GM23338 (cell line): Measurements from ENCODE around the gene NCOA1. TPM values are rescaled to one million over a fixed set of nuclear protein-coding genes. Genes with fewer than 3 reads are reported as not detected.

Source experiments
- ATAC-seq: fragments of 200-7000 bp; cut with Tn5 transposase; 3 replicates; pipeline ENCODE4 v1.9.1; 2020
- DNase-seq: peaks from one replicate; pipeline ENCODE4 v3.0.0-alpha.2; 2015; ENCODE audit warnings: low spot score
- H2AFZ ChIP-seq: fragments of 200-600 bp; sonication (generic); 2 replicates; pipeline ENCODE4 v1.8.0; 2016; ENCODE audit warnings: antibody characterized with exemption, mild to moderate bottlenecking, moderate library complexity
- H3F3A ChIP-seq: fragments of 200-600 bp; sonication (generic); replicated peaks from 2 replicates; pipeline ENCODE4 v1.8.0; 2017; ENCODE audit warnings: antibody characterized with exemption, mixed run types, low read depth
- H3K27ac ChIP-seq: fragments of 200-600 bp; sonication (generic); 2 replicates; pipeline ENCODE4 v1.6.1; 2016; ENCODE audit warnings: low read depth
- H3K27me3 ChIP-seq: fragments of 200-600 bp; sonication (generic); 2 replicates; pipeline ENCODE4 v1.8.0; 2016; ENCODE audit warnings: mild to moderate bottlenecking, mixed run types, moderate library complexity; ENCODE audit not compliant: insufficient read depth
- H3K36me3 ChIP-seq: fragments of 200-600 bp; sonication (generic); 2 replicates; pipeline ENCODE4 v1.8.0; 2016; ENCODE audit warnings: mild to moderate bottlenecking; ENCODE audit not compliant: insufficient read depth
- H3K4me1 ChIP-seq: fragments of 200-600 bp; sonication (generic); 2 replicates; pipeline ENCODE4 v1.8.0; 2016; ENCODE audit warnings: mild to moderate bottlenecking, moderate library complexity; ENCODE audit not compliant: insufficient read depth
- H3K4me2 ChIP-seq: fragments of 200-600 bp; sonication (generic); 2 replicates; pipeline ENCODE4 v1.7.1; 2017; ENCODE audit warnings: mixed run types
- H3K4me3 ChIP-seq: fragments of 200-600 bp; sonication (generic); 2 replicates; pipeline ENCODE4 v1.6.1; 2016; ENCODE audit warnings: mixed run types
- H3K79me2 ChIP-seq: fragments of 200-600 bp; sonication (generic); replicated peaks from 2 replicates; pipeline ENCODE4 v1.8.0; 2017; ENCODE audit warnings: mild to moderate bottlenecking; ENCODE audit not compliant: insufficient read depth
- H3K9me2 ChIP-seq: fragments of 200-600 bp; sonication (generic); 2 replicates; pipeline ENCODE4 v1.8.0; 2017; ENCODE audit not compliant: insufficient read depth
- H4K20me1 ChIP-seq: fragments of 200-600 bp; sonication (generic); replicated peaks from 2 replicates; pipeline ENCODE4 v1.8.0; 2017; ENCODE audit warnings: mild to moderate bottlenecking; ENCODE audit not compliant: insufficient read depth
- H3K27ac Mint-ChIP-seq: 2 replicates; pipeline ENCODE4 v1.8.0; 2020; ENCODE audit warnings: inconsistent platforms, mild to moderate bottlenecking, moderate library complexity, mixed read lengths
- H3K27me3 Mint-ChIP-seq: 3 replicates; pipeline ENCODE4 v1.8.0; 2022; ENCODE audit warnings: low read depth, mild to moderate bottlenecking, moderate library complexity, mixed read lengths, inconsistent platforms; ENCODE audit not compliant: insufficient read depth, poor library complexity
- H3K36me3 Mint-ChIP-seq: 3 replicates; pipeline ENCODE4 v1.8.0; 2021; ENCODE audit warnings: low read depth, mild to moderate bottlenecking, inconsistent platforms, moderate library complexity, mixed read lengths
- H3K4me1 Mint-ChIP-seq: 3 replicates; pipeline ENCODE4 v1.8.0; 2020; ENCODE audit warnings: mild to moderate bottlenecking, inconsistent platforms, mixed read lengths
- H3K4me3 Mint-ChIP-seq: 3 replicates; pipeline ENCODE4 v1.8.0; 2021; ENCODE audit warnings: moderate library complexity, mild to moderate bottlenecking, inconsistent platforms, mixed read lengths
- H3K9me3 Mint-ChIP-seq: 3 replicates; pipeline ENCODE4 v1.8.0; 2020; ENCODE audit warnings: moderate library complexity, mild to moderate bottlenecking, inconsistent platforms, mixed read lengths
- CREB1 ChIP-seq: fragments of 250-450 bp; sonication (Bioruptor Pico); IDR thresholded peaks from 2 replicates; pipeline ENCODE4 v1.5.0; 2020; ENCODE audit warnings: low read depth, mild to moderate bottlenecking, moderate library complexity
- CTCF ChIP-seq, 2 experiments: fragments of 200-600 bp in 1 of 2; sonication (generic) in 1 of 2; conservative IDR thresholded peaks; 2 replicates each; pipeline versions ENCODE4 v1.5.1 to v1.6.1; 2016 to 2017; ENCODE audit warnings: antibody characterized with exemption in 2 of 2, low read depth in 2 of 2, mild to moderate bottlenecking in 2 of 2, moderate library complexity in 1 of 2
- ETS1 ChIP-seq: IDR thresholded peaks from 2 replicates; pipeline ENCODE4 v1.6.1; 2016; ENCODE audit warnings: antibody characterized with exemption
- EZH2 ChIP-seq: fragments of 200-600 bp; sonication (generic); IDR thresholded peaks from one replicate; pipeline ENCODE4 v1.8.0; 2017; ENCODE audit warnings: antibody characterized with exemption, mild to moderate bottlenecking, low read depth; ENCODE audit not compliant: unreplicated experiment
- EZH2phosphoT487 ChIP-seq: fragments of 200-600 bp; sonication (generic); IDR thresholded peaks from one replicate; pipeline ENCODE4 v1.8.1; 2018; ENCODE audit warnings: antibody characterized with exemption; ENCODE audit not compliant: unreplicated experiment
- JUNB ChIP-seq: IDR thresholded peaks from one replicate; pipeline ENCODE4 v1.6.1; 2016; ENCODE audit warnings: antibody characterized with exemption; ENCODE audit not compliant: unreplicated experiment
- NANOG ChIP-seq: IDR thresholded peaks from 2 replicates; pipeline ENCODE4 v1.6.1; 2016; ENCODE audit warnings: antibody characterized with exemption, borderline replicate concordance
- POLR2AphosphoS5 ChIP-seq: IDR thresholded peaks from 2 replicates; pipeline ENCODE4 v1.6.1; 2016; ENCODE audit warnings: antibody characterized with exemption, low read depth
- REST ChIP-seq: IDR thresholded peaks from one replicate; pipeline ENCODE4 v1.6.1; 2018; ENCODE audit warnings: antibody characterized with exemption; ENCODE audit not compliant: unreplicated experiment
- STAT1 ChIP-seq: IDR thresholded peaks from one replicate; pipeline ENCODE4 v1.6.1; 2016; ENCODE audit warnings: antibody characterized with exemption; ENCODE audit not compliant: unreplicated experiment
- ZNF114 ChIP-seq: fragments of 250-450 bp; sonication (Bioruptor Pico); IDR thresholded peaks from 2 replicates; pipeline ENCODE4 v1.5.0; 2020; ENCODE audit warnings: mild to moderate bottlenecking, moderate library complexity
- ZNF331 ChIP-seq: fragments of 250-450 bp; sonication (Bioruptor Pico); IDR thresholded peaks from 2 replicates; pipeline ENCODE4 v1.5.0; 2020; ENCODE audit warnings: low read depth, mild to moderate bottlenecking, moderate library complexity
- ZNF462 ChIP-seq: fragments of 250-450 bp; sonication (Bioruptor Pico); IDR thresholded peaks from 2 replicates; pipeline ENCODE4 v1.5.0; 2020; ENCODE audit warnings: mild to moderate bottlenecking, moderate library complexity
- polyA plus RNA-seq: library from polyadenylated mRNA; unstranded; fragments of >200 nt; fragmentation: Nextera tagmentation; extraction: Ambion mirVana; gene quantifications from 2 replicates; pipeline ENCODE4 v1.2.1, GENCODE V29; 2016
- total RNA-seq: library from RNA; depleted of rRNA; stranded (reverse); fragments of >200 nt; shearing (Covaris generic); gene quantifications from 2 replicates; pipeline ENCODE4 v1.2.3, GENCODE V29; 2014

Gene NCOA1
- total and polyA plus RNA-seq, 2 experiments from 2014 or later, result 7.1 to 15.1 TPM

- peaks cover 12% of the 10 kb centered on the region for H3K4me1 ChIP-seq
- H3K27ac ChIP-seq, result no peak overlapping the region
- TF ChIP-seq CREB1 (CRISPR knock-in tag) (no peak), ZNF331 (CRISPR knock-in tag) (no peak), ZNF114 (no peak), ETS1 (no peak), REST (no peak), JUNB (no peak), EZH2 (no peak), EZH2phosphoT487 (no peak), POLR2AphosphoS5 (no peak), CTCF (conservative IDR thresholded peaks at IDR 0.05; ENCODE audit: low read depth in 2 of 2) (no peak), STAT1 (no peak), NANOG (no peak), ZNF462 (CRISPR knock-in tag) (no peak)
- H3K27me3 ChIP-seq, result no peaks in the 10 kb centered on the region
- H3K79me2 ChIP-seq, result no peaks in the 10 kb centered on the region
- ATAC-seq (no peak), DNase-seq (no peak)
- H3K4me2 ChIP-seq, result no peak overlapping the region
- no peaks in the 10 kb centered on the region for H3F3A ChIP-seq
- H3K36me3 Mint-ChIP-seq, result no peaks in the 10 kb centered on the region
- no peaks in the 10 kb centered on the region for H3K9me3 Mint-ChIP-seq
- H3K27me3 Mint-ChIP-seq, result no peaks in the 10 kb centered on the region
- peaks cover 13% of the 10 kb centered on the region for H3K4me1 Mint-ChIP-seq
- H3K4me3 Mint-ChIP-seq, result no peak overlapping the region
- no peaks in the 10 kb centered on the region for H3K9me2 ChIP-seq
- no peak overlapping the region for H2AFZ ChIP-seq
- H4K20me1 ChIP-seq, result no peaks in the 10 kb centered on the region
- no peak overlapping the region for H3K4me3 ChIP-seq
- no peaks in the 10 kb centered on the region for H3K36me3 ChIP-seq
- no peak overlapping the region for H3K27ac Mint-ChIP-seq
Measured at GRCh38 chr2:24657818-24658217, 166.8 kb downstream of the NCOA1 start.
